ENCODE measurements around the gene TPR.

TPR gene

GRCh38 chr1:186299570-186299969 is 75.5 kb downstream of the TPR start:
- no peak for TF ChIP-seq CTCF (IDR thresholded peaks at IDR 0.05; ENCODE audit: extremely low read depth, missing control alignments)
- no peak for DNase-seq (ENCODE audit: low spot score)

DNA sequence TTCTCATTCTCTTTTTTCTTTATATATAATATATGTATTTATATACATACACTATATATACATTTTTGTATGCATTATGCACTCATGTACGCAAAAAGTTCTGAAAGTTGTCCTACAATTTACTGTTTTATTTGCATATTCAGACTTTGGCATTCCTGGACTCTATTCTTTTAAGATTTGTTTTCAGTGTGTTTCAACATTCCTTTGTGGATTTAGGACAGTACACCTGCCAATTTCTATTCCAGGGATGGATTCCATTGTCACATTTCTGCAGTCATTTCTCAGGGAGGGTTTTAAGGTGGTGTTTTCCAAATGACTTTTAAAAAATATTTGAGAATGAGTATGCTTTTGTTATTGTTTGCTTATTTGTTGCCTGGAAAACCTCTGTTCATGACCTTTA is 76.2 kb downstream of the TPR start:
- TF ChIP-seq CTCF (IDR thresholded peaks at IDR 0.05; ENCODE audit: extremely low read depth, missing control alignments), result no peak
- DNase-seq (ENCODE audit: low spot score), result no peak

DNA sequence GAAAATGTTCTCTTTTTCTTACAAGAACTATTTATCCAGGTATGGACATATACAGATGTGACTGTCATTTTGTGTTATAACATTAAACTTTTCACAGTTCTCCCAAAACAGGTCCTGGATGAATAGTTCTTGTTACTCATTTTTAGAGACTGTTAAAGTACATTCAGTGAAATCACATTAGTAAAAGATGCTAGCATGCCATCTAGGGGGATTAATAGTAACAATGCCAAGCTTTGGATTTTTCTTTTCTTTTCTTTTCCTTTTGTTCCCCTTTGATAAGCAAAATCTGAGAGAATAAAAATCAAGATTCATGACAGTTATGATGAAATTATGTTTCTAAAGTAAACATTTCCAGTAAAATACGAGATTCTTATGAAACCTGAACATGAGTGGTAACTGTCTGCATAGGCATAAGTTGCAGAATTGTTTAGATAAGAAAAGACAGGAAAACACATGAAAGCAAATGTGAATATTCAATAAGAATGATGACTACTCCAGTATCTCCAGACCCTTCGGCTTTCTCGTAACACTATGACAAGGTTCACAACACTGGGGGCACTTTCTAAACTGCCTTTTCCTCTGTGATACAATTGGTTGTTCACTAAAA is 77.5 kb downstream of the TPR start:
- no peak for DNase-seq (ENCODE audit: low spot score)
- no peak for TF ChIP-seq CTCF (IDR thresholded peaks at IDR 0.05; ENCODE audit: extremely low read depth, missing control alignments)

GRCh38 chr1:186295980-186296379 is 79.1 kb downstream of the TPR start, which contains the start of gene PRG4:
Gene PRG4 (plus strand): TSS chr1:186296279.
- TF ChIP-seq CTCF (IDR thresholded peaks at IDR 0.05; ENCODE audit: extremely low read depth, missing control alignments), result no peak

GRCh38 chr1:186292875-186293274 is 82.2 kb downstream of the TPR start:
- no peak for TF ChIP-seq CTCF (IDR thresholded peaks at IDR 0.05; ENCODE audit: extremely low read depth, missing control alignments)
- no peak for DNase-seq (ENCODE audit: low spot score)

More at GRCh38 chr1:186295980-186296379, 79.1 kb downstream of the TPR start, which contains the start of gene PRG4:
- DNase-seq (ENCODE audit: low spot score), result no peak

GRCh38 chr1:186291271-186291670 is 83.8 kb downstream of the TPR start:
- no peak for DNase-seq (ENCODE audit: low spot score)

More at GRCh38 chr1:186291271-186291670, 83.8 kb downstream of the TPR start:
- TF ChIP-seq CTCF (IDR thresholded peaks at IDR 0.05; ENCODE audit: extremely low read depth, missing control alignments), result no peak

Data from GM20000 (cell line).